Vagina (tissue), 2 donors: ENCODE data around the gene RFX7.

Experiments used
- CTCF ChIP-seq, 3 experiments: fragments of 450-650 bp in 2 of 3; fragments of 200-600 bp in 1 of 3; sonication (generic) in 1 of 3; IDR thresholded peaks; one replicate each; pipeline ENCODE4 v1.5.1; 2017 to 2019; ENCODE audit warnings: antibody characterized with exemption in 3 of 3, mild to moderate bottlenecking in 2 of 3, moderate library complexity in 2 of 3
- POLR2A ChIP-seq, 2 donors: fragments of 450-650 bp; IDR thresholded peaks; one replicate each; pipeline ENCODE4 v1.6.1; 2017; ENCODE audit warnings: antibody characterized with exemption in 2 of 2, mild to moderate bottlenecking in 2 of 2, moderate library complexity in 2 of 2
- POLR2AphosphoS5 ChIP-seq, 2 donors: sonication (generic); formaldehyde crosslinking; IDR thresholded peaks; one replicate each; pipeline ENCODE4 v1.9.0; 2017; ENCODE audit warnings: antibody characterized with exemption in 2 of 2, mild to moderate bottlenecking in 2 of 2, low read depth in 1 of 2; ENCODE audit not compliant: insufficient read depth in 1 of 2

- TF ChIP-seq CTCF (IDR thresholded peaks at IDR 0.05) (no peak), POLR2AphosphoS5 (IDR thresholded peaks at IDR 0.05; ENCODE audit: insufficient read depth in 1 of 2, low read depth in 1 of 2) (no peak), POLR2A (IDR thresholded peaks at IDR 0.05) (no peak)
Observed at GRCh38 chr15:56241374-56242105, 2.1 kb downstream of the RFX7 start.
